ENCODE data around the gene CCND2.

The CCND2 gene

DNA sequence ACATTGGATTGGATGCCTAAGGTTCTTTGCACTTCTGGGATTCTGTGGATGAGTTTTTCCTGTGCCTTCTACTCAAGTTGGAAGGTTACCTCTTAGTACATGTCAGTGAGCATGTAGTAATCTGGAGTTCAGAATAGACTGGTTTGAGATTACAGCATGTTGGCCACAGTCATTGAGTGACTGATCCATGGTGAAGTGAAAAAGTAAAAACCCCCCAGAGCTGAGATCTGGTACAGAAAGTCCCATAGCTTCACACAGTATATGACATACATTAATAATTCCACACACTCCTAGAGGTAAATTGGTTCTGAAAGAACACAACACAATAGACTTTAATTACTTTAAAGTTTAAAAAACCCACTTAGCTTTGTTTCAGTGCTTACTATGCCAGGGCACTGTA, 11.9 kb upstream of the CCND2 start (continued):
- no peak for TF ChIP-seq ZSCAN30 (tag by site-specific recombination; IDR thresholded peaks at IDR 0.05)
- TF ChIP-seq ZNF664 (tag by site-specific recombination; IDR thresholded peaks at IDR 0.05): no peak
- TF ChIP-seq ZNF311 (tag by site-specific recombination; IDR thresholded peaks at IDR 0.05; ENCODE audit: borderline replicate concordance): no peak

DNA sequence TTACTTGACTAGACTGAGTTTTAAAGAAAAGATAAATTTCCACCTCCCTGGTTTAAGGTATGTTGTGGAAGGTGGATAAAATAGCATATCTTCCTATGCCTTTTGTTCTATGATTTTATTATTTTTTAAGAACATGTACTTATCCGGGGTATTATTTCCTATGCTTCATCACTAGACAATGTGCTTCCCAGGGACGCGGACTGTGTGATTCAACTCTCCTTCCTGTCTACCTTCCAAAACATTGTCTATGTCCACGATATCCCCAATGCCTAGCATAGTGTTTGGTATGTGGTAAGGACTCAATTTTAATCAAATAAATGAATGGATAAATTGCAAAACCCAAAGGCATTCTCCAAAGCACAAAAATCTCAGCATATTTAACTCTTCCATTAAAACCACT, 8.3 kb upstream of the CCND2 start:
- ChIA-PET POLR2A (no interaction called here), CTCF (no interaction called here)
- Histone ChIP-seq H3K9me3 (ENCODE audit: control insufficient read depth, insufficient read depth, low read depth, low read length) (no peaks in the 10 kb centered on the region), H3K4me1 (ENCODE audit: control insufficient read depth, insufficient read depth, low read length) (peaks cover 3% of the 10 kb centered on the region; the same call in 1 of the 2 replicates), H3K4me3 (ENCODE audit: low read depth, low read length) (no peak overlapping the region), H3K27ac (ENCODE audit: extremely low read depth, low read depth, low read length) (no peak overlapping the region), H3K36me3 (ENCODE audit: control insufficient read depth in 2 of 2, insufficient read depth in 1 of 2, low read length in 2 of 2) (no peaks in the 10 kb centered on the region)
- TF ChIP-seq ELK4 (IDR thresholded peaks at IDR 0.05; ENCODE audit: borderline replicate concordance, low read depth, low read length) (no peak), ZNF513 (tag by site-specific recombination; IDR thresholded peaks at IDR 0.05) (no peak), ZBTB11 (tag by site-specific recombination; conservative IDR thresholded peaks at IDR 0.05; ENCODE audit: low read depth) (no peak)

- CTCF ChIA-PET: no interaction called here
- Histone ChIP-seq H3K4me1 (ENCODE audit: control insufficient read depth, insufficient read depth, low read length) (peaks cover 11% of the 10 kb centered on the region), H3K4me3 (ENCODE audit: low read depth, low read length) (no peak overlapping the region), H3K9me3 (ENCODE audit: control insufficient read depth, insufficient read depth, low read depth, low read length) (no peaks in the 10 kb centered on the region), H3K36me3 (ENCODE audit: control insufficient read depth in 2 of 2, insufficient read depth in 1 of 2, low read length in 2 of 2) (no peaks in the 10 kb centered on the region), H3K27ac (ENCODE audit: extremely low read depth, low read depth, low read length) (no peak overlapping the region)
- POLR2A ChIA-PET: no interaction called here
- TF ChIP-seq ZEB2 (tag by site-specific recombination; IDR thresholded peaks at IDR 0.05): no peak
- no peak for TF ChIP-seq ZNF169 (tag by site-specific recombination; IDR thresholded peaks at IDR 0.05)
- TF ChIP-seq ZBTB8A (tag by site-specific recombination; IDR thresholded peaks at IDR 0.05): no peak
- TF ChIP-seq ZNF670 (tag by site-specific recombination; IDR thresholded peaks at IDR 0.05; ENCODE audit: low read depth): no peak
- no peak for TF ChIP-seq HOXC10 (CRISPR knock-in tag; IDR thresholded peaks at IDR 0.05)
- no peak for TF ChIP-seq ZNF548 (tag by site-specific recombination; IDR thresholded peaks at IDR 0.05)
- TF ChIP-seq ZNF747 (tag by site-specific recombination; IDR thresholded peaks at IDR 0.05): no peak
- TF ChIP-seq ZNF138 (tag by site-specific recombination; IDR thresholded peaks at IDR 0.05; ENCODE audit: borderline replicate concordance): no peak
- no peak for TF ChIP-seq ZBTB17 (tag by site-specific recombination; IDR thresholded peaks at IDR 0.05)
- TF ChIP-seq OSR2 (tag by site-specific recombination; IDR thresholded peaks at IDR 0.05): no peak
- no peak for TF ChIP-seq ZNF623 (tag by site-specific recombination; IDR thresholded peaks at IDR 0.05)
- no peak for TF ChIP-seq FEZF1 (tag by site-specific recombination; IDR thresholded peaks at IDR 0.05)
- no peak for TF ChIP-seq ZNF654 (tag by site-specific recombination; IDR thresholded peaks at IDR 0.05; ENCODE audit: low read depth)
- no peak for TF ChIP-seq ELK4 (IDR thresholded peaks at IDR 0.05; ENCODE audit: borderline replicate concordance, low read depth, low read length)
- no peak for TF ChIP-seq ZNF544 (tag by site-specific recombination; IDR thresholded peaks at IDR 0.05)
- TF ChIP-seq ZNF768 (tag by site-specific recombination; IDR thresholded peaks at IDR 0.05): no peak
- TF ChIP-seq KLF16 (tag by site-specific recombination; IDR thresholded peaks at IDR 0.05): no peak
Measured at GRCh38 chr12:4266990-4267389, 6.6 kb upstream of the CCND2 start.

All from HEK293 (cell line).